Ishikawa (cell line): ENCODE results near the gene NEGR1.

ENCODE experiments used
- CEBPB ChIP-seq: IDR thresholded peaks from 2 replicates; pipeline ENCODE4 v1.6.1; 2012
- CREB1 ChIP-seq: IDR thresholded peaks from 2 replicates; pipeline ENCODE4 v1.6.1; 2012; ENCODE audit warnings: low read depth
- EGR1 ChIP-seq: IDR thresholded peaks from 2 replicates; pipeline ENCODE4 v1.6.1; 2012
- EP300 ChIP-seq: IDR thresholded peaks from 2 replicates; pipeline ENCODE4 v1.6.1; 2012; ENCODE audit warnings: borderline replicate concordance
- FOXM1 ChIP-seq: IDR thresholded peaks from 2 replicates; pipeline ENCODE4 v1.6.1; 2012; ENCODE audit warnings: low read depth, borderline replicate concordance
- NFIC ChIP-seq: IDR thresholded peaks from 2 replicates; pipeline ENCODE4 v1.6.1; 2012
- RAD21 ChIP-seq: IDR thresholded peaks from 2 replicates; pipeline ENCODE4 v1.6.1; 2012; ENCODE audit warnings: low read depth
- TAF1 ChIP-seq: IDR thresholded peaks from 2 replicates; pipeline ENCODE4 v1.6.1; 2012; ENCODE audit warnings: low read depth, mild to moderate bottlenecking
- TCF12 ChIP-seq: IDR thresholded peaks from 2 replicates; pipeline ENCODE4 v1.6.1; 2012; ENCODE audit warnings: low read depth
- TEAD4 ChIP-seq: IDR thresholded peaks from 2 replicates; pipeline ENCODE4 v1.6.1; 2012
- YY1 ChIP-seq: IDR thresholded peaks from 2 replicates; pipeline ENCODE4 v1.6.1; 2012; ENCODE audit warnings: low read depth
- ZBTB7A ChIP-seq: IDR thresholded peaks from 2 replicates; pipeline ENCODE4 v1.6.1; 2012; ENCODE audit warnings: low read depth
- TF ChIP-seq, protein P1 (sequence below): IDR thresholded peaks from 2 replicates; pipeline ENCODE4 v1.6.1; 2012; ENCODE audit warnings: low read depth, mild to moderate bottlenecking
- TF ChIP-seq, protein P2 (sequence below): IDR thresholded peaks from 2 replicates; pipeline ENCODE4 v1.6.1; 2012
- TF ChIP-seq, protein P3 (sequence below): IDR thresholded peaks from 2 replicates; pipeline ENCODE4 v1.6.1; 2012

The NEGR1 gene

DNA sequence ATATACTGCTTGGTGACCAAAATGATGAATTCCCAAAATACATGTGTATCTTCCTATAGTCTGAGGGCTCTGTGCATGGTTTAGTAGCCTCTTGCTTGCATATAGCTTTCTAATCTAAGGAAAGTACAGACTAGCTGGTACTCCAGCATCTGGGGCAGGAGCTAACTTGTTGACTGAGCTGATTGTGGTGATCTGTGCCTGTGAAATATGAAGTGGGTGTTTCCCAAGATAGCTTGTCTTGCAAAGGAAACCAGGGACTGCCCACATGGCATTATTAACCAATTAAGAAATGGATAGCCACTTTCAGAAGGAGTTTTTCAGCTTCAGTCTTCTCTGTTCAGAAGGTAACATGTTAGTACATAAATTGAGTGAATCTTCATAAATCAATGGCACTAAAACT lies 219.8 kb downstream of the NEGR1 start:
- TF ChIP-seq, protein P1, sequence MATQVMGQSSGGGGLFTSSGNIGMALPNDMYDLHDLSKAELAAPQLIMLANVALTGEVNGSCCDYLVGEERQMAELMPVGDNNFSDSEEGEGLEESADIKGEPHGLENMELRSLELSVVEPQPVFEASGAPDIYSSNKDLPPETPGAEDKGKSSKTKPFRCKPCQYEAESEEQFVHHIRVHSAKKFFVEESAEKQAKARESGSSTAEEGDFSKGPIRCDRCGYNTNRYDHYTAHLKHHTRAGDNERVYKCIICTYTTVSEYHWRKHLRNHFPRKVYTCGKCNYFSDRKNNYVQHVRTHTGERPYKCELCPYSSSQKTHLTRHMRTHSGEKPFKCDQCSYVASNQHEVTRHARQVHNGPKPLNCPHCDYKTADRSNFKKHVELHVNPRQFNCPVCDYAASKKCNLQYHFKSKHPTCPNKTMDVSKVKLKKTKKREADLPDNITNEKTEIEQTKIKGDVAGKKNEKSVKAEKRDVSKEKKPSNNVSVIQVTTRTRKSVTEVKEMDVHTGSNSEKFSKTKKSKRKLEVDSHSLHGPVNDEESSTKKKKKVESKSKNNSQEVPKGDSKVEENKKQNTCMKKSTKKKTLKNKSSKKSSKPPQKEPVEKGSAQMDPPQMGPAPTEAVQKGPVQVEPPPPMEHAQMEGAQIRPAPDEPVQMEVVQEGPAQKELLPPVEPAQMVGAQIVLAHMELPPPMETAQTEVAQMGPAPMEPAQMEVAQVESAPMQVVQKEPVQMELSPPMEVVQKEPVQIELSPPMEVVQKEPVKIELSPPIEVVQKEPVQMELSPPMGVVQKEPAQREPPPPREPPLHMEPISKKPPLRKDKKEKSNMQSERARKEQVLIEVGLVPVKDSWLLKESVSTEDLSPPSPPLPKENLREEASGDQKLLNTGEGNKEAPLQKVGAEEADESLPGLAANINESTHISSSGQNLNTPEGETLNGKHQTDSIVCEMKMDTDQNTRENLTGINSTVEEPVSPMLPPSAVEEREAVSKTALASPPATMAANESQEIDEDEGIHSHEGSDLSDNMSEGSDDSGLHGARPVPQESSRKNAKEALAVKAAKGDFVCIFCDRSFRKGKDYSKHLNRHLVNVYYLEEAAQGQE: no peak

DNA sequence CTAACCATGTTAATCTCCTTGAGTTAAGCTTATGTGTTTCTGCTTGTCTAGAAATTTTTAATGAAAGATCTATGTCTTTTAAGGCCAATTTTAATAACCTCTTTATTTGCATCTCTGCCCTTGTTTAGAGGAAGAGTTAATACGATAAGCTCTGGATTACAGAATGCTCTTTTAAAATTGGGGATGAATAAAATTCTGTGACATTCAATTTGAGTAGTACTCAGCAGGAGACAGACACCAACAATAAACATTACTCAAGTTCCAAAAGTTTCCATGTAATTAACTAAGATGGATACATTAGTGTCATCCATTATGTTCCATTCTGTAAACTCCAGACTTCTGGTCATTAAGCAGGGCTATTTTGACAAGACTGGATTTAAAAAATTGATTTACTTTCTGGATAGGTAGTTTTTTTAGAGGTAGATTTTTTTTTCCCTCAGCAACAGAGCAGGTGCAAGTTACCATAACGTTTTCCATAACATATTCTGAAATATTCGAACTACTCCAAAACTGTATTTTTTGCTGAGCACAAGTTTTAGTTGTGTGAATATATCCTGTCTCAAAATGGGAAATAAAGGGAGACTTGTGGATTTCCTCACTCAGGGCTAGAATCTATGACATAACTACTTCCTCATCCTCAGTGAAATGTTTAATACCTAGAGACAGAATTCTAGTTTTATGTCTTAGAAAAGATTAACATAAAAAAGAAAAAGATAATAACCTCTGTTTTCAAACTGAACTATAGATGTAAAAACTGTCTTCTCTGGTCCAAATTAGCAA lies 221.7 kb downstream of the NEGR1 start:
- TF ChIP-seq TCF12 (no peak), YY1 (no peak), TEAD4 (no peak), CREB1 (no peak), RAD21 (no peak), NFIC (no peak), ZBTB7A (no peak), EP300 (no peak), EGR1 (no peak), TAF1 (no peak), CEBPB (no peak), FOXM1 (no peak)
- TF ChIP-seq, protein P2, sequence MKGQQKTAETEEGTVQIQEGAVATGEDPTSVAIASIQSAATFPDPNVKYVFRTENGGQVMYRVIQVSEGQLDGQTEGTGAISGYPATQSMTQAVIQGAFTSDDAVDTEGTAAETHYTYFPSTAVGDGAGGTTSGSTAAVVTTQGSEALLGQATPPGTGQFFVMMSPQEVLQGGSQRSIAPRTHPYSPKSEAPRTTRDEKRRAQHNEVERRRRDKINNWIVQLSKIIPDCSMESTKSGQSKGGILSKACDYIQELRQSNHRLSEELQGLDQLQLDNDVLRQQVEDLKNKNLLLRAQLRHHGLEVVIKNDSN: no peak
- TF ChIP-seq, protein P1: no peak
- TF ChIP-seq, protein P3, sequence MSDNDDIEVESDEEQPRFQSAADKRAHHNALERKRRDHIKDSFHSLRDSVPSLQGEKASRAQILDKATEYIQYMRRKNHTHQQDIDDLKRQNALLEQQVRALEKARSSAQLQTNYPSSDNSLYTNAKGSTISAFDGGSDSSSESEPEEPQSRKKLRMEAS: no peak

DNA sequence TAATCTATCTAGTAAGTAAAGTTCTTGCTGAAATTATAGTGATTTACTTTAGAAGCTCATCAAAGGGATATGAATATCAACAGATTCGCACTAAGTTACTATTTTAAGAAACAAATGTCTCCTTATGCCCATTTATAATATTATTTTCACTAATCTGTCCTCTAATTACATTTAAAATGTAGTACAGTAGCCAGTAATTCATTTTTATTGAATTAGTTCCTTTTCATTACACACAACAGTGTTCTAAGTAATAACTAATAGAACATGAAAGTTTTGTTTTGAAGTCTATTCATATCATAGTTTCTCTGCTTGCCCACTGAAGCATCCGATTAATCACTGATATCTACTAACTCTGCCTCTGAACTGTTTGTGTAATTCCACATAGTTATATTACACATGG lies 225.8 kb downstream of the NEGR1 start:
- TF ChIP-seq, protein P2: no peak
- no peak for TF ChIP-seq CREB1

DNA sequence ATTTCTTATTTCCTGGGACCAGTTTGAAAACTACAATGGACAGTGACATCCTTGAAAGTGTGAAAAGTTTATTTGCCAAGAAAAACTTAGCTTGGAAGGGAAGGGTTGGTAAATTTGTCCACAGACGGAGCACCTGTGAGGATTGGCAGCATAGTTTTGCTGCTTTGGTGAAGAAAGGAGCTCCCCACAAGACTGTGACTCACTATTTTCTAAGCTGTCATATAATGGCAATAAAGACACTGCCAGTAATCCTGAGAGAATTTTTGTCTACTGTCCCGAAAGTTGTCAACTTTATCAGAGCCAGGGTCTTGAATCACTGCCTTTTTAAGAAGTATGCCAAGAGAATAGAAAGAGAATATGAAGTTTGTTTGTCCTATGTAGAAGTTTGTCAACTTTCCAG lies 230.8 kb downstream of the NEGR1 start:
- TF ChIP-seq EGR1 (no peak), FOXM1 (no peak), CEBPB (no peak), TAF1 (no peak), YY1 (no peak), TCF12 (no peak), EP300 (no peak)
- TF ChIP-seq, protein P3: no peak
- TF ChIP-seq, protein P1: no peak
- TF ChIP-seq, protein P2: no peak

DNA sequence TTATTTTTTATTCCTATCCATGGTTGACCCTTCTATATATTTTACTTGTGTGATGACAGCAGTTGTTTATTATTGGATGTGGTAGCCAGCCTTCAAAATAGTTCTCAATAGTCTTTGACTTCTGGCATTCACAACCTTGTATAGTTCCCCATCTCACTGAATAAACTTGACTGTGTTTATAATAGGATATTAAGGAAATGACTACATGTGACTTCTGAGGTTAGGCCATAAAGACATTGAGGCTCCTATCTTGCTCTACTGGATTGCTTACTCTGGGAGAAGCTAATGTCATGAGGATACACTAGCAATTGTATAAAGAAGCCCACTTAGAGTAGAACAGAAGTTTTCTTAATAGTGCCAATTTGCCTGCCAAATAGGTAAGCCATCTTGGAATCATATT lies 231.8 kb downstream of the NEGR1 start:
- TF ChIP-seq EP300 (no peak), TAF1 (no peak), TEAD4 (no peak), RAD21 (no peak), ZBTB7A (no peak), TCF12 (no peak), CEBPB (no peak), CREB1 (no peak), EGR1 (no peak), FOXM1 (no peak), NFIC (no peak), YY1 (no peak)
- TF ChIP-seq, protein P2: no peak
- TF ChIP-seq, protein P3: no peak
- TF ChIP-seq, protein P1: no peak
